Brain microvascular endothelial cell (primary cell): ENCODE data around the gene RFLNA.

Source experiments
- DNase-seq: peaks from one replicate; pipeline ENCODE4 v3.0.0-alpha.2; 2020
- H3K27ac ChIP-seq: fragments of 250-450 bp; sonication (Bioruptor Pico); 2 replicates; pipeline ENCODE4 v1.5.1; 2020; ENCODE audit warnings: mild to moderate bottlenecking, moderate library complexity
- H3K27me3 ChIP-seq: fragments of 250-450 bp; sonication (Bioruptor Pico); replicated peaks from 2 replicates; pipeline ENCODE4 v1.5.1; 2020; ENCODE audit warnings: mild to moderate bottlenecking
- H3K36me3 ChIP-seq: fragments of 250-450 bp; sonication (Bioruptor Pico); replicated peaks from 2 replicates; pipeline ENCODE4 v1.5.1; 2020; ENCODE audit warnings: mild to moderate bottlenecking
- H3K4me3 ChIP-seq: 2 replicates; pipeline ENCODE4 v1.5.1; 2011; ENCODE audit warnings: low read depth, mild to moderate bottlenecking, control low read depth, low read length, moderate library complexity
- in situ Hi-C: cut with HindIII; loops from 2 replicates; pipeline ENCODE4 v1.10.0; 2017; ENCODE audit warnings: low sequenced_read_pairs, low pct_ligation_motif_present
- TF ChIP-seq, protein P1 (sequence below): IDR thresholded peaks from 2 replicates; pipeline ENCODE4 v1.5.1; 2011; ENCODE audit warnings: low read depth, mild to moderate bottlenecking, moderate library complexity, low read length, control low read depth, inconsistent platforms; ENCODE audit errors: missing control alignments

Gene RFLNA

DNA sequence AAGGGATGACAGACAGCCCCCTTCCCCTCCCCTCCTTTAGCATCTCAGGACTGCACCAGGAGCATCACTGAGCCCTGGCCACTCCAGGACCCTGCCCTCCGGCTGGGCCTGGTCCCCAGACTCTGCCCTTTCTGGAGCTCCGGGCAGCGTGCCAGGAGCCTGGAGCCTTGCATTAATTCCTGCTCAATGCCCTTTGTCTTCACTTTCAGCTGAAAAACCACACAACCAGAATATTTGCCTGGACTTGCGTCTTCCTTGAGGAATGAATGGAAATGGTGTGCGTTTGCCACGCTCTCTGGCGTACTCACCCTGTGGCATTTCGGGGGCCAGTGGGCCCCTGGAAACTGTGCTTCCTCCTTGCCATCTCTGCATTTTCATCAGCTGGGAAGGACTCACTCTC is 8.5 kb upstream of the RFLNA start:
- TF ChIP-seq, protein P1, sequence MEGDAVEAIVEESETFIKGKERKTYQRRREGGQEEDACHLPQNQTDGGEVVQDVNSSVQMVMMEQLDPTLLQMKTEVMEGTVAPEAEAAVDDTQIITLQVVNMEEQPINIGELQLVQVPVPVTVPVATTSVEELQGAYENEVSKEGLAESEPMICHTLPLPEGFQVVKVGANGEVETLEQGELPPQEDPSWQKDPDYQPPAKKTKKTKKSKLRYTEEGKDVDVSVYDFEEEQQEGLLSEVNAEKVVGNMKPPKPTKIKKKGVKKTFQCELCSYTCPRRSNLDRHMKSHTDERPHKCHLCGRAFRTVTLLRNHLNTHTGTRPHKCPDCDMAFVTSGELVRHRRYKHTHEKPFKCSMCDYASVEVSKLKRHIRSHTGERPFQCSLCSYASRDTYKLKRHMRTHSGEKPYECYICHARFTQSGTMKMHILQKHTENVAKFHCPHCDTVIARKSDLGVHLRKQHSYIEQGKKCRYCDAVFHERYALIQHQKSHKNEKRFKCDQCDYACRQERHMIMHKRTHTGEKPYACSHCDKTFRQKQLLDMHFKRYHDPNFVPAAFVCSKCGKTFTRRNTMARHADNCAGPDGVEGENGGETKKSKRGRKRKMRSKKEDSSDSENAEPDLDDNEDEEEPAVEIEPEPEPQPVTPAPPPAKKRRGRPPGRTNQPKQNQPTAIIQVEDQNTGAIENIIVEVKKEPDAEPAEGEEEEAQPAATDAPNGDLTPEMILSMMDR: no peak
- H3K4me3 ChIP-seq: no peak overlapping the region
- H3K27ac ChIP-seq: no peak overlapping the region
- in situ Hi-C loops: no loop called here
- peaks cover 12% of the 10 kb centered on the region for H3K27me3 ChIP-seq
- H3K36me3 ChIP-seq: no peaks in the 10 kb centered on the region
- no peak for DNase-seq

DNA sequence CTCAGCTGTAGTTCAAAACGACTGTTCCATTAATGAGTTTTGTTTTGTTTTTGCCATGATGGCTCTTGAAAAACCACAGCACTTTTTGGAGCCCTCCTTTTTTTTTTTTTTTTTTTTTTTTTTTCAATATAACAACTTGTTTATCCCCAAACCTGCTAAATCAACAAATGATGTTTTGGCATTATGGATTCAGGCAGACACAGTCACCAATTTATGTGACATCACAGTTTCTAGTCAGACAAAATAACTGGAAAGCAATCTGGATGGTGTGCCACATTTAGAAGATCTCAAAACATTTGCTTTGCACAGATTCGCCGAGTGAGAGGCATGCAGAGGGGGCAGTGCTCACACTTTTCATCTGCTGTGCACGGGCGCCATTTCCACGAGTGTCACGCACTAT is 7.9 kb upstream of the RFLNA start:
- H3K4me3 ChIP-seq: no peak overlapping the region
- TF ChIP-seq, protein P1: no peak
- in situ Hi-C loops: no loop called here
- no peak for DNase-seq
- peaks cover 12% of the 10 kb centered on the region for H3K27me3 ChIP-seq
- no peaks in the 10 kb centered on the region for H3K36me3 ChIP-seq
- no peak overlapping the region for H3K27ac ChIP-seq

DNA sequence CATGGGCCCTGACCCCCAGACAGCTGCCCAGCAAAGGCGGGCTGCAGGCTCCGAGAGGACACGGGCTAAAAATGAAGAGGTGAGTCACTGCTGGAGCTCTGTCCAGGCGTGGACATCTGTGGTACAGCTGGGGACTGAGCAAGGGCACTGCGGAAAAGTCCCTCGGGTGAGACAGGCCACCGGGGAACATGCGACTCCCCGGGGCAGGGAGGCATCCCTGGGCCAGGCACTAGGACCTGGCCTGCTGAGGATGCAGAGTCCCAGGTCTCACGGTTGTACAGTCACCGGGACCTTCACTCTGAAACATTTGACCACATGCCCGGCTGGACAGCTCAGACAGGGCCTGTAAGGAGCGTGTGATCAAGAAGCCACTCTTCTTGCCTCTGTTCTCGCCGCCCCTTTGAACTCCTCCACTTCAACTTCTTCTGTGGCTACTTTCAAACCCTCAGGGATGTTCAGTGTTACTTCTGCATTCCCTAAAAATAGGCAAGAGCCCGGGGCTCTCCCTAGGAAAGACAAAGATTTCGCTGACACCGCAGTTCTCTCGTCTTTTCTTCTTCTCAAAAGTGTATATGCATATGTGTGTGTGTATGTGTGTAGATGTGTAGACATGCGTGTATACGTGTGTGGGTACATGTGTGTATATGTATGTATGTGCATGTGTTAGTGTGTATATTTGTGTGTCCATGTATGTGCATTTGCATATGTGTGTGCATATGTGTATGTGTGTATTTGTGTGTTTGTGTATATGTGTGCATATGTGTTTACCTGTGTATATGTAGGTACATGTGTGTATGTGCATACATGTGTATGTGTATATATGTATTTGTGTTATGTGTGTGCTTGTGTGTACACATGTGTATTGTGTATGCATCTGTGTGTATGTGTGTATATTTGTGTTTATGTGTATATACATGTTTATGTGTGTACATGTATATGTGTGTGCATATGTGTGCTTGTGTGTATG is 5.0 kb upstream of the RFLNA start:
- DNase-seq: peak; percentile 5
- no peak overlapping the region for H3K4me3 ChIP-seq
- no peak overlapping the region for H3K27ac ChIP-seq
- H3K27me3 ChIP-seq: peaks cover 17% of the 10 kb centered on the region
- in situ Hi-C loops: no loop called here
- TF ChIP-seq, protein P1: no peak
- no peaks in the 10 kb centered on the region for H3K36me3 ChIP-seq

DNA sequence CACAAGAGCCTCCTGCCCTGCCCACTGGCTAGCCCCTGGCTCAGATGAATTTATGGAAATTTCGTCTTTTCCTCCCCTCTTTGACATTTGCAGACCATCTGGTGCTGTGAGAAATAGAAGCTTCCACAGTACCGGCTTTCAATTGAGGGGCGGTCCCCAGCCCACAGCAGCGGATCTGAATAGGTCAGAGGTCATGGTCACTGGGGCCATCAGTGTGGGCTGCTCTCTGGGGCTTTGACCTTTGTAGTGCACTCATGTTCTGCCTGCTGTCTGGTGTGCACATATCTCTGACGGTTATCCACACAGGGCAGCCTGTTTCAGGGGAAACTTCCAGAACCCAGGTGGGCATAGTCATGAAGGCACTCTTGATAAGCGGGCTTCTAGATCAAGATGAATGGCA is 2.5 kb upstream of the RFLNA start:
- in situ Hi-C loops: no loop called here
- Histone ChIP-seq H3K36me3 (no peaks in the 10 kb centered on the region), H3K27me3 (peaks cover 37% of the 10 kb centered on the region), H3K4me3 (no peak overlapping the region), H3K27ac (no peak overlapping the region)
- DNase-seq: no peak
- TF ChIP-seq, protein P1: no peak

DNA sequence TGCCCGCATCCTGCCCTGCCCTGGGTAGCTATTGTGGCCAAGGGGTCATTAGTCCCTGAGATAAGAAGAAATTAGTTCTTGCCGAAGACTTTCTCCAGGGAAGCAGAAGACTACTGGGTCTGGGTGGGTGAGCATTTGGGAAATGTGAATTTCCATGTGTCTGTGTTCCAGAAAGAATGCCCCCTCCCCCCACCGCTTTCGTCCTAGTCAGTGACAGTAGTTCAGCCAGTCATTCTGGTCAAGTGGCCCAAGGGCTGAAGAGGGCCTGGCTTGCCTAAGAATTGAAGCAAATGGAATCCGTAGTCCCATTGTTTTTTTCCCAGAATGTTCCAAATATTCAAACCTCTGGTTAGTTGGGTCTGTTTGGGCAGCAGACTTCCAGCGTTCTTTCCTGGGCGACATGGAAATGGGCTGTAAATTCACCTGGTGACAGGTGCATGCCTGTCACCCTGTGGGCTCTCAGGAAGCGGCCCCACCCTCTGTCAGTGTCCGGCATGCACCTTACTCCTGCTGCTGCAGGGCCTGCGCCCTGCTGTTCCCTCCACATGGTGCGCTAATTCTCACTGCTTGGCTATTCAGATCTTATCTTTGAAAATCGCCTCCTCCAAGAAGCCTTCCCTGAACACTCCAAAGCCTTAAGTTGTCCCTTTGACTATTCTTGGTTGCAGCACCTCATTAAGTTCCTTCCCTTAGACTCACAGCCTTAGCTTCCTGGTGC is 1.4 kb upstream of the RFLNA start:
- no peak overlapping the region for H3K4me3 ChIP-seq
- no peaks in the 10 kb centered on the region for H3K36me3 ChIP-seq
- peaks cover 42% of the 10 kb centered on the region for H3K27me3 ChIP-seq
- no peak overlapping the region for H3K27ac ChIP-seq
- TF ChIP-seq, protein P1: no peak
- no peak for DNase-seq
- in situ Hi-C loops: no loop called here
